GM12874 (cell line): ENCODE measurements around the gene EDEM1.

Experiments
- TF ChIP-seq, protein P1 (sequence below): IDR thresholded peaks from 2 replicates; pipeline ENCODE4 v1.5.1; 2011; ENCODE audit warnings: low read depth, mild to moderate bottlenecking, control low read depth, low read length, moderate library complexity; ENCODE audit not compliant: insufficient read depth

The EDEM1 gene

DNA sequence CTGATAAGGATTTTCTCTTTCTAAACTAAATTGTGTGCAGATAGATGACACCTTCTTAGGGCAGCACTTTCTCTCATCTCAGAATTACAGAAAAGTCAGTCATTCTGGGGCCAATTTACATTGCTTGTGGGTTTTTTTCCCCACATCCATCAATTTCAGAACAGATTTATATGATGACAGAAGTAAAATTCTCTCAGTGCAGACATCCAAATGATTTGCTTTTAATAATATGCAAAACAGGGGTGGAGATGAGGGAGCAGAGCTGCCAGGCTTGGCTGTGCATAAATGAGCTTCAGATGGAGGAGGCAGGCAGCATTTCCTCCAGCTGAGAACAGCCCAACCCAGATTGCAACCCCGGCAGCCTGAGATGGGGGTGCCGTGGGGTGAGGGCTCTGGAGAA lies 44.0 kb downstream of the EDEM1 start:
- TF ChIP-seq, protein P1, sequence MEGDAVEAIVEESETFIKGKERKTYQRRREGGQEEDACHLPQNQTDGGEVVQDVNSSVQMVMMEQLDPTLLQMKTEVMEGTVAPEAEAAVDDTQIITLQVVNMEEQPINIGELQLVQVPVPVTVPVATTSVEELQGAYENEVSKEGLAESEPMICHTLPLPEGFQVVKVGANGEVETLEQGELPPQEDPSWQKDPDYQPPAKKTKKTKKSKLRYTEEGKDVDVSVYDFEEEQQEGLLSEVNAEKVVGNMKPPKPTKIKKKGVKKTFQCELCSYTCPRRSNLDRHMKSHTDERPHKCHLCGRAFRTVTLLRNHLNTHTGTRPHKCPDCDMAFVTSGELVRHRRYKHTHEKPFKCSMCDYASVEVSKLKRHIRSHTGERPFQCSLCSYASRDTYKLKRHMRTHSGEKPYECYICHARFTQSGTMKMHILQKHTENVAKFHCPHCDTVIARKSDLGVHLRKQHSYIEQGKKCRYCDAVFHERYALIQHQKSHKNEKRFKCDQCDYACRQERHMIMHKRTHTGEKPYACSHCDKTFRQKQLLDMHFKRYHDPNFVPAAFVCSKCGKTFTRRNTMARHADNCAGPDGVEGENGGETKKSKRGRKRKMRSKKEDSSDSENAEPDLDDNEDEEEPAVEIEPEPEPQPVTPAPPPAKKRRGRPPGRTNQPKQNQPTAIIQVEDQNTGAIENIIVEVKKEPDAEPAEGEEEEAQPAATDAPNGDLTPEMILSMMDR = no peak

DNA sequence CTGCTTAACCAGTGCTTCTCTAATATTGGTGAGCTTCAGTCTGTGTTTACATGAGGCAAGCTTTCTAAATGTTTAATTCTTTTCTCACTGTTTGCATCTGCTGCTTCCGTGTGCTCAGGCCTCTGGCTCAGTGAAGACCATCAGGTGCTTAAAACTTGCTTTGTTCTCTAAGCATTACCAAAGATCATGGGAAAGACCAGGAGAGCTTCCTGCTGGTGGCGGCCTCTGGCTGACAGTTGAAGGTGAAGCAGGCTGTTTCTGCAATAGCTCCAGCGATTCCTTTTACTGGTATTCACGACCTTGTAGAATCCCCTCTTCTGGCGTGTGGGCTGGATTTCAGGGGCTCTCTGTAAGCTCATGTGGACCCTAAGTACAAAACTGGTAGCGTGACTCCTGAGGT lies 45.1 kb downstream of the EDEM1 start:
- TF ChIP-seq, protein P1 = no peak

DNA sequence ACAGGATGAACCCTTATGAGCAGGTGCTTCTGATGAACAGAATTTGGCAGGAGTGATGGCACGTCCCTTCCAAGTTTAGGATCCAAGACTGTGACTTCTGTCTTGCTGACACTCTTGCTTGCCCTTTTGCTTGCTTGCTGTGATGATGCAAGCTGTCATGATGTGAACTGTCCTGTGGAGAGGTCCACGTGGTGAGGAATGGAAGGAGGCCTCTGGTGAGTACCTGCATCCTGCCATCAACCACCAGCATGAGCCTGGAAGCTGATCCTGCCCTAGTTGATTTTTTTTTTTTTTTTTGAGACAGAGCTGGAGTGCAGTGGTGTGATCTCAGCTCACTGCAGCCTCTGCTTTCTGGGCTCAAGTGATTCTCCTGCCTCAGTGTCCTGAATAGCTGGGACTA lies 45.5 kb downstream of the EDEM1 start:
- TF ChIP-seq, protein P1 = no peak

DNA sequence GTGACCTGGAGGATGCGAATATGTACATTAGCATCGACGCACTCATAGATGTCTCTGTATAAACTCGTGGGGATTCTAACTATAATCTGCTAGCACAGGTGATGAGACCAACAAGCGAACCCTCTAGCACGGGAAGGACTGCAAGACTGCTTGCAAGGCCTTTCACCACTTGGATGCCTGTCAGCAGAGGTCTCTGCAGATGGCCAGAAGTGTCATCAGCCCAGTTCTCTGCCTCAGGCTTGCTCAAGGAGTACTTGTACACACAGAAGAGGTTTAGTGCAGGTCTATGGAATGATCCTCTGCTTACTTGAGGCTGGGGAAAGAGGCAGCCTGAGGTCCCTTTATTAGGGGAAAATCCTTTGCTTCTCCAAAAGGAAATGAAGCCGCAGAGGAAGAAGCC lies 48.1 kb downstream of the EDEM1 start:
- TF ChIP-seq, protein P1 = no peak

DNA sequence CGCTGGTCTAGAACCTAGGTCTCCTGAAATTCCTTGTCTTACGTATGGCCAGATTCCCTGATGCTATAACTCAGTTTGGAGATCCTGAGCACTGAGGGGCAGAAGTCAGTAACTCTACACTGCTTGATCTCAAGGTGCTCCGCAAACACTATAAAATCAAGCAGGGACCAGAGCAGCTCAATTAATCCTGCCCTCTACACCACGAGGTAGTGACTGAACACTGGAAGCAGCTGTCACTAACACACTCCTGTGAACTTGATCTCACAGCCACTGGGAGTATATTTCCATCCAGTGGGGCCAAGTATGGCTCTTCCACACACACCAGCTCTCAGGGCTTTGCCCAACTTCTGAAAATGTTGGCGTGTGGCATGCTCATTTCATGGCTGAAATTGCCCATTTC lies 51.0 kb downstream of the EDEM1 start:
- TF ChIP-seq, protein P1 = no peak

DNA sequence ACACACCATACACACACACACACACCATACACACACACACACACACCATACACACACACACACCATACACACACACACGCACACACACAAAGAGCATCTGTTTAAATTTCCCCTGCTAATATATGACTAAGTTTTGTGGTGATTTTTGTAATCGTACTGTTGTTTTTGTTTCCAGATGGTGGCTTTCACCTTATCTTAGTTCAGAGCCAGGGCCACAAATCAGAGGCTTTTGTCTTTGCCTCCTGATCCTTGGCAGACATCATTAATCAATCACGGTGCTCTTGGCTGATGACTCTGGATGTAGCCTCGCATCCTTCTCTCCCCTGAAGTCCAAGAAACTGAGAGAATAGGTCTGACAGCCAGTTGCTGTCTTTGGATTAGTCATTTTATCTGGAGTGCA lies 52.1 kb downstream of the EDEM1 start:
- TF ChIP-seq, protein P1 = no peak

DNA sequence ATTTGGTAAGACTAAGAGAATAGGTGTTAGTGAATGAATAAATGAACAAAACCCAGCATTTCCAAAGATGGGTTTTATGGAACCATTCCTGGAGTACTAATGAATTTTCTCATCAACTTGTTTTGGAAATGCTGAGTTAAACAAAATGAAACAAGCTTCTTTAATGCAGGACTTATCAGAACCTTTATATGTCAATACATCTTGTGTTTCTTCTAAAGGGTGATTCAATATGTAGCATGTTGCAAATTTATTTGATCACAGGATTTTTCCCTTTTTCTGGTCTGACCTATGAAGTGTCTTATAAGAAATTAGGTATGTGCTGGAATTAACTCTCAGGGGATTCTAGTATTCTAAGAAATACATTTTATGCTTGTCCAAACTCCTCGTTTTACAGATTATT lies 53.2 kb downstream of the EDEM1 start:
- TF ChIP-seq, protein P1 = no peak

DNA sequence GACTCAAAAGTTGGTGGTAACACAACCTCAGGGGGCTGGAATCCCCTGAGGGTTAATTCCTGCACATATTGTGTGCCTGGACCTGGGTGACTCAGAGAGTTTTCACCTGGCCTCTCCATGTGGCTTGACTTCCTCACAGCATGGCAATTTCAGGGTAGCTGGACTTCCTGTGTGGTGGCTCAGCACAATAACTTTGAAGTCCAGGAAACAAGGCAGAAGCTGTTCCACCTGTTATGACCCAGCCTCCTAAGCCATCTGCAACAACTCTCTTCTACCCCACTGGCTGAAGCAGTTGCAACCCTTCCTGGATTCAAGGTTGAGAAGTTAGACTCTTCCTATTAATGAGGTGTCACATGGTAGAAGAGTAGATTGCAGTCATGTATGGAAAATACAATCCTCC lies 58.4 kb downstream of the EDEM1 start:
- TF ChIP-seq, protein P1 = no peak
